ENCODE measurements around the gene HIC1. TPM values are rescaled to one million over a fixed set of nuclear protein-coding genes. Genes with fewer than 3 reads are reported as not detected.

Gene HIC1
- polyA plus RNA-seq, 3 donors, result 13.5 to 31.6 (median 23.6) TPM

DNA sequence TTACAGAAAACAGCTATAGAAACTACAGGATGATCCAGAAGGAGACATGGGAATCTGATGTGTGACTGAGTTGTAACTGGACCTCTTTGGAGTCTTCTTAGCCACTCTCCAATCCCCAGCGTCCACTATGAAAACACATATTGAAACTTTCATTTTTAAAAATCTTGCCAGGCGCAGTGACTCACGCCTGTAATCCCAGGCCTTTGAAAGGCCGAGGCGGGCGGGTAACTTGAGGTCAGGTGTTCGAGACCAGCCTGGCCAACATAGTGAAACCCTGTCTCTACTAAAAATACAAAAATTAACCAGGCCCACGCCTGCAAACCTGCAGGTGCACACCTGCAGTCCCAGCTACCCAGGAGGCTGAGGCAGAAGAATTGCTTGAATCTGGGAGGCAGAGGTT, 53.3 kb downstream of the HIC1 start:
- no peak for DNase-seq (ENCODE audit: extremely low read depth in 1 of 11, low read depth in 9 of 11, low spot score in 4 of 11)

DNA sequence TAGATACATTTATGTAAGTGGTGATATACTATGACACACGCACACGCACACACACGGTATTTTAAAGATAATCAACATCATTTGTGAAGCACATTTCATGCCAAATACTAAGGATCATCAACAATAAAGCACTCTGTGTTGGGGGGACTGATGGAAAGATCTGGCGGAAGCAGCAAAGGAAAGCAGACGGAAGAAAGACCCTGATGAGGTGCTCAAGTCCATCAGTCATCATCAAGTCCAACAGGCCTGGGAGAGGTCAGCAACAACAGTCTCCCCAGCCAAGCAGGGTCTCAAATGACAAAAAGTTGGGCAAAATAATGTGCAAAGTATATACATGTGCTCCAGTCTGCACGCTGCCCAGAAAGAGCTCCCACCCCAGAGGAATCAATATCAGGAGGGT, 55.5 kb downstream of the HIC1 start:
- DNase-seq (ENCODE audit: extremely low read depth in 1 of 11, low read depth in 9 of 11, low spot score in 4 of 11), result no peak

DNA sequence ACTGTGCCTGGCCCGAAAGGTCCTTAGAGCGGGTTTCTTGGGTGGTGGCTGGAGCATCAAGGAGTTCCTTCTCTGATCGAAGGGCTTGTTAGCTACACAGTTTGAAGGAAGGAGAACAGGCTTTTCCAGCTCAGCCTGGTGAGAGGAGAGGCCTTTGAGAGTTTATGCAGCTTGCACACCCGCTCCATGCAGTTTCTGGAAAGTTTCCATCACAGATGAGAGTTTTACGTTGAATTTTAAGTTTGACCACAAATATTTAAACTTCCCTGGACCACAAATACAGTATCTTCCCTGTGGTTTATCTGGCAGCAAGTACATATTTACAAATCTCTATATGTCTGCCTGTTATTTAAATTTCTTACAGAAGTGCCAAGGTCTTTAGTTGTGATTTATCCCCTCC, 56.8 kb downstream of the HIC1 start:
- DNase-seq (ENCODE audit: extremely low read depth in 1 of 11, low read depth in 9 of 11, low spot score in 4 of 11), result no peak

Other genes with a start within 250 kb of the HIC1 start
- 10 to 100 TPM; 13.5 to 17.5 (median 15.9) TPM for gene SMYD4, start 225.2 kb upstream of the HIC1 start, polyA plus RNA-seq (ENCODE audit: insufficient read length in 3 of 3)
- 100 to 1,000 TPM; 101 to 135 (median 131) TPM for gene RPA1, start 225.1 kb upstream of the HIC1 start, polyA plus RNA-seq (ENCODE audit: insufficient read length in 3 of 3)
- 1 to 10 TPM; 1.1 to 1.7 (median 1.3) TPM for gene RTN4RL1, start 29.8 kb upstream of the HIC1 start, polyA plus RNA-seq (ENCODE audit: insufficient read length in 3 of 3)
- gene DPH1, start 24.9 kb upstream of the HIC1 start, polyA plus RNA-seq (ENCODE audit: insufficient read length in 3 of 3), result 10 to 100 TPM; 36.5 to 57.5 (median 47.2) TPM
- 10 to 100 TPM; 12.7 to 15.9 (median 14.0) TPM for gene OVCA2, start 13.1 kb upstream of the HIC1 start, polyA plus RNA-seq (ENCODE audit: insufficient read length in 3 of 3)
- 10 to 100 TPM; 27.1 to 32.1 (median 28.0) TPM for gene SMG6, start 248.7 kb downstream of the HIC1 start, polyA plus RNA-seq (ENCODE audit: insufficient read length in 3 of 3)
- 10 to 100 TPM; 17.1 to 23.0 (median 22.9) TPM for gene SRR, start 248.8 kb downstream of the HIC1 start, polyA plus RNA-seq (ENCODE audit: insufficient read length in 3 of 3)